HG02943 (cell line): ENCODE results near the gene PIM2.

ENCODE experiments used
- ATAC-seq: cut with Tn5 transposase; IDR thresholded peaks from one replicate; pipeline ENCODE4 v1.9.1; 2021; ENCODE audit warnings: mild to moderate bottlenecking, low read depth, moderate library complexity; ENCODE audit not compliant: unreplicated experiment

The PIM2 gene

DNA sequence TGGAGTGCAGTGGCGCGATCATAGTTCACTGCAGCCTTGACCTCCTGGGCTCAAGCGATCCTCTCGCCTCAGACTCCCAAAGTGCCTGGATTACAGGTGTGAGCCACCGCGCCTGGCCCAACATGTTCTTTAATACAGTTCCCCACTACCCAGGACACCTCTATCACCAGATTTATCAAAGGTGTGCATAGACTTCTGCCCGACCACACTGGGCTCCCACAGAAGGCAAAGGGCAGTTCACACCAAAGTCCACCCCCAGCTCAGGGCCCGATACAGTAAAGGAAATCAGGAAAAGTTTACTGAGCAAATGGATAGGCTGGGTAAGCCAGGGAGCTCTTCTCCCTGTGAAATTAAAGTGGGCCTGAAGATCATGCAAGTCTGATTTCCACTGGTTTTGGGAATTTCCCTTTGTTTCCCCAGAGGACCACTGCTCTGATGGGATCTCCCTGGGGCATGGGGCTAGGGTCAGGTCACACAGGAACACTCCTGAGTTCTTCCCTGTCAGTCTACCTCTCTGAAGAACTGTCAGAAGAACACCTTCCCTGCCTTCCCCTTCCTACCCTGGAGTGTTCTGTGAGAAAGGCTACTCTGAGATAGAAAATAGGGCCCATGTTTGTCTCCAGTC lies 17.7 kb upstream of the PIM2 start:
- ATAC-seq: no peak

DNA sequence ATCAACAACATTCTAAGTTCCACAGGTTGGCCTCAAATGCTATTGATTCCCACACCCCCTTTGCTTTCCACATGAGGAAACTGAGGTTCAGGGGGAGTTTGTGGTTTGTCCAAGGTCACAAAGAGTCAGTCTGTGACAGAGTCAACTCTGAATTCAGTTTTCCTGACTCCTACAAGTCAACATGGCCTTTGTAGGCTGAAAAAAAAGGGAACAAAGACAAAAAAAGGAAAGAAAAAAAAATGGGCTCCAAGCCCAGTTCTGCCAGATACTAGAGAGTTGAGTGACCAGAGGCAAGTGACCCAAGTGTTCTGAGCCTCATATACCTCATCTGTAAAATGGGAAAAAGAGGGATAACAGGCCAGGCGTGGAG lies 16.5 kb upstream of the PIM2 start:
- ATAC-seq: no peak

DNA sequence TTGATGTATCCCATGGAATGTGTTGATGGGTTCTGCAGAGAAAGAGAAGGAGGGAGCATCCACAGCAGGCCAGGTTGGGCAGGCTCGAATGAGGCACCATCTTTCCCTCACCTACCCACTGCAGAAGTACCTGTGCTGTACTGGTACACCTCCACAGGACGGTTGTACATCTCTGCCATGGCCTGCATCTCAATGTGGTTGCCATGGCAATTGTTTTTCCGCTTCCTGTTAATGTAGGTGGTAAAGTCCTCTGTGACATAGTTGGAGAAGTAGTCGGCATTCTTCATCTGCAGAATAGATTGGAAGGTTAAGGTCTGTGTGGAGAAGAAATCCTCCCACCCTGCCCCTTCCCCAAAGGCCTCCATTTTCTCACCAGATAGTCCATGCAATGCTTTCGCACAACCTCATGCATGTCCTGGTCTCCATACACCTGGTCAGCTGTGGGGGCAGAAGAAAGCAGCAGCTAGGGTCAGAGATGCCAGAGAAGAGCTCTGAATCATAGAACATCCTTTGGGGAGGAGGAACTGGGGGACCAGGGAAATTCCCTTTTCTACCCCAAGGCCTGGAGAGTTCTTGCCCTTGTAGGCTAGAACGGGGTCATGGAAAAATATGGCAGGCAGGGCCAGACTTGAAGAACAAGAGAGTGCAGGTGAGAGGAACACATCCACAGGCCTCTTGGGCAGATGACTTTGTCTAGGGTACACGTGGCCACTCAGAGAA lies 15.9 kb upstream of the PIM2 start:
- no peak for ATAC-seq

DNA sequence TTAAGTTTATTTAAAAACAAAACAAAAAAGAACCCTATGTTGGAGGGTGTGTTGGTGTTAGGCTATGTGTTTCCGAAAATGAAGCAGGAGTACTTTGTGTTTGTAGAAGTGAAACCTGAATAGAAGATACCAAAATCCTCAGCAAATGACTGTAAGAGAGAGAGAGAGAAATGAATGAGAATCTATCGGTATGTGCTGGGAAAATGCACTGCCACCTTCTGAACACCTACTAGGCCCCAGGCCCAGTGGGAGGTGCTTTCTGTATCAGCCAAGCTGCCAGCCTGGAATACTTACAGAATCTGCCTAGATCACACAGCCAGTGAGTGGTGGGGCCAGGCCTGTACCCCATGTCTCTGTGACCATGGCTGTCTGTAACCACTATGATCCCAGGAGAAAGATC lies 14.9 kb upstream of the PIM2 start:
- no peak for ATAC-seq

DNA sequence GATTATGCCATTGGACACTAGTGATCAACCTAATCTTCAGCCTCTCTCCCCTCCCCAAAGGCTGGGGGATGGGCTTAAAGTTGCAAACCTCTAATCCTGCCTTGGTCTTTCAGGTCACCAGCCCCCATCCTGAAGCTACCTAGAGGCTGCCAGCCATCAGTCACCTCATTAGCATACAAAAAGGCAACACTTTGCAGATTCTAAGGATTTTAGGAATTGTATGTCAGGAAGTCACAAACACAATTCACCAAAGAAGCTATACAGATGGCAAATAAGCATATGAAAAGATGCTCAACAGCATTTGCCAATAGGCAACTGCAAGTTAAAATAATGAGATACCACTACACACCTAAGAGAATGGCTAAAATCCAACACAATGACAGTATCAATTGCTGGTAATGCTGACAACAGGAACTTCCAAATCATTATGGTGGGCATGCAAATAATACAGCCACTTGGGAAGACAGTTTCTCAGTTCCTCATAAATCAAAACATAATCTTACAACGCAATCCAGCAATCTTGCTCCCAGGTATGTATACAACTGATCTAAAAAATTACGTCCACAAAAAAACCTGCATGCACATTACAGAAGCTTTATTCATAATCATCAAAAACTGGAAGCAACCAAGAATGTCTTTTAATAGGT lies 9.0 kb upstream of the PIM2 start:
- ATAC-seq: no peak

DNA sequence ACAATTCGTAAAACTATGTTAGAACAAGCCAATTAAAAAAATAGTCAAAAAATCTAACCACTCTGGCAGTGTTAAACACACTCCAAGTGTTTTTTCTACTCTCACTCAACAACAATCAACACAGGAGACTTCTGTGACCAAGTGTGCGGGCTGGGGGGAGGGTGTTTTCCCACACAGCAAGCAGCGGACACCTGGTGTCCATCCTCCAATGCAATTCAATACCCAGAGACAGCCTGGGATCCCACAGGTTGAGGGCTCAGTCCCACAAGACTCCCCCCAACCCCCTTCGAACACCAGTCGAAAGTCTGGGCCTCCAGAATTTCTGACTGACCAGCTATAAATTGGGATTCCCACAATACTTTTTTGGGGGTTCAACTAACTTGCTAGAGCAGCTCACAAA lies 8.3 kb upstream of the PIM2 start:
- no peak for ATAC-seq

DNA sequence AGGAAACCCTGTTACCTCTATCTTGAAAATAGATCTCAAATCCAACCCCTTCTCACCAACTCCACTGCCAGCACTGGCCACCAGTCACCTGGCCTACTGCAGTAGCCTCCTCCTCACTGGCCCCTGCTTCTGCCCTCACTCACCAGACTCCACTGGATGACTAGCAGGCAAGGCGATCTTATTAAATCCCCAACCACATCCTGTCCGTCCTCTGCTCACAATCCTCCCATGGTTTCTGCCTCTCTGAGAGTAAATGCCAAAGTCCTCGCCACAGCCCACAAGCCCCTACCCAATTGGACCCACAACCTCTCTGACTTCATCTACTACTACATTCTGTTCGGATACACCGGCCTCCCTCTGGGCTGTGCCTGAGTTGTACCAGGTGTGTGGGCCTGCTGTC lies 5.4 kb upstream of the PIM2 start:
- no peak for ATAC-seq

DNA sequence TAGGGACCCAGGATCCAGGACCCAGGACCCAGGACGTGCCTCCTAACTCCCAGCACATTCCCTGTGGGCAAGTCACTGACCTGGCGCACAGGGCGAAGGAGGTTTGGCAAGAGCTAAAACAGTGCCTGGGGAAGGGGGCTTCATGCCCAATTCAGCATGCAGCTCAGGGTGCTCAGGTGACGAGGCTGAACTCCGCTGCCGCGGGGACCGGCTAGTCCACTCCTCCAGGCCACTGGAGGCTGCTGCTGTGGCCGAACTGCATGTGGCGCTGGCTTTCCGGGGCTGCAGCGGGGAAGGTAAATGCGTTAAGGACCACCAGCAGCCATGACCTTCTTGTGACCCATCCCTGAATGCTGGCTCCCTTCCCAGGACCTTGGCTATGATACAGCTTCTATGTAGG lies 4.9 kb upstream of the PIM2 start:
- no peak for ATAC-seq

DNA sequence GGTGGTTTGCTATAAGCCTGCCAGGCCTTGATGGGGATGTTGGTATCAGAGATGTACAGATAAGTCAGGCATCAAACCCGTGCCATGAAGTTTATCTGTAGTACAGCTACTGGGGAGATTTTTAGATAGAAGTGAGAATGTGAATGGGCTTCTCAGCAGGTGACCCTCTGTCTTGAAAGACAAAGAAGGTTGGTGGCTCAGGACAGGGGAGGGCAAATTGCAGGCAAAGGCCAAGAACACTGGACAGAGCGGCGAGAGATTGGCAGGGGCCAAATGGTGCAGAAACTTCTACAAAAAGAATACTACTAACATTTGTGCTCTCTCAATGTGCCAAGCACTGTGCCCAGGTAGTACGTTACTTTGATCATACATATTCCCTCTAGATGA lies 1.9 kb upstream of the PIM2 start:
- no peak for ATAC-seq

DNA sequence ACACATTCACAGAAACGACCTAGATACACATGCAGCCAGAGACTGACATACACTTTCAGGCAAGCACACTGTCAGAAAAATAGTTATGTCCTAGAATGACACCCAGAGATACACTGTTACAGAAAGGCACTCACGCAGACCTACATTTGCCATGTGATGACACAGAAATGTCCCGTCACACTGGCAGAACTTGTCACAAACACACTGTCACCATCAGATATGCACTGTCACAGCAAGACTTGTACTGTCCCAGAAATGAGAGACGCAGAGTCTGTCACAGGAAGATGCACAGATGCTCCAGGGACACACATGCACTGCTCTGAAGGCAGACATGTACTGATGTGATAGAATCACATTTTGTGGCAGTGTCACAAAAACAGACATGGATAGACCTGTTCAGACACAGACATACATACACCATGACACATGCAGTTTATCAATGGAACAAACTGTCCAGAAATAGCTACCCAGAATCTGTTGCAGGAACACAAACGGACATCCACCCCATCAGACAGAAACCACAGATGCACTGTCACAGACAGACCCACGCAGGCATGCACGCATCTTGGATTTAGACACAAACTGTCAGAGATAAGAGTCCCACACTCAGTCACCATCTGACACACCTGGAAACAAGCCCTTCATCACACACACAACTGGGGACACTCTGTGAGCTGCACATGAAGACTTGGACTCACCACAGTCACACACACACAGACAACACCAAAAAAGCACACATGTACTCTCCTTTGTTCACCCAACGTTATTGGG lies 1.3 kb upstream of the PIM2 start:
- ATAC-seq: no peak

DNA sequence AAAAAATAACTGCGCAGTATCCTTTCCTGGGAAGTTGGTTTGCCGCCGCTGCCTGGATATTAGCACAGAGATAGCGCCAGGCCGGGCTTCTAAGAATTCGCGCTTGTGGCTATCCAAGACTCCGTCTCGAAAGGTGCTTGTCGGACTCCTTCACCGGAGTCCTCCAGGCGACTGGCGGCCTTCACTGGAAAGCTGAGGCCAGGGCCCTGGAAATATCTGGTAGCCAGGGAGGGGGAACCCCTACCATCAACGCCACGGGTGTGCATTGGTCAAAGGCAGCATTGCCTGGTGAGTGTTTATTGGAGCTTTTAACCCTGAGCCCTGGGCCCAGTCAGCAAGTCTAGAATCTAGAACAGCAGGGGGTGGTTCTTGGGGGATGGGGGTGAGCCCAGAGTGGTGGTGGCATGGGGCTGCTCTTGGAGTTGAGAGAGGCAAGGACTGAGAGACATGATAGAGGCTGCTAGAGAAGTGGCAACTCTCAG lies 577 bp upstream of the PIM2 start:
- no peak for ATAC-seq

DNA sequence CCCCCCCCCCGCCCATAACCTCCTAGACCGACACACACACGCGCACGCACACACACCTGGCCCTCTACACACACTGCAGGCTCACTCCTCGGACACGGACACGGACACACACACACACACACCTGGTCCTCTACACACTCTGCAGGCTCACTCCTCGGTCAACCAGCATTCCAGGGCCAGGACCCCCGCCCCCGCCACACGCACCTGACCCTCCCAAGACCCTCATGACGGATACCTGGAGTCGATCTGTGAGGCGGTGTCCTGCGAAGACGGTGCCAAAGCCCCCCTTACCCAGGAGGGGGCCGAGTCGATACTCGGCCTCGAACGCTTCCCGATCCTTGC lies 552 bp downstream of the PIM2 start:
- no peak for ATAC-seq

DNA sequence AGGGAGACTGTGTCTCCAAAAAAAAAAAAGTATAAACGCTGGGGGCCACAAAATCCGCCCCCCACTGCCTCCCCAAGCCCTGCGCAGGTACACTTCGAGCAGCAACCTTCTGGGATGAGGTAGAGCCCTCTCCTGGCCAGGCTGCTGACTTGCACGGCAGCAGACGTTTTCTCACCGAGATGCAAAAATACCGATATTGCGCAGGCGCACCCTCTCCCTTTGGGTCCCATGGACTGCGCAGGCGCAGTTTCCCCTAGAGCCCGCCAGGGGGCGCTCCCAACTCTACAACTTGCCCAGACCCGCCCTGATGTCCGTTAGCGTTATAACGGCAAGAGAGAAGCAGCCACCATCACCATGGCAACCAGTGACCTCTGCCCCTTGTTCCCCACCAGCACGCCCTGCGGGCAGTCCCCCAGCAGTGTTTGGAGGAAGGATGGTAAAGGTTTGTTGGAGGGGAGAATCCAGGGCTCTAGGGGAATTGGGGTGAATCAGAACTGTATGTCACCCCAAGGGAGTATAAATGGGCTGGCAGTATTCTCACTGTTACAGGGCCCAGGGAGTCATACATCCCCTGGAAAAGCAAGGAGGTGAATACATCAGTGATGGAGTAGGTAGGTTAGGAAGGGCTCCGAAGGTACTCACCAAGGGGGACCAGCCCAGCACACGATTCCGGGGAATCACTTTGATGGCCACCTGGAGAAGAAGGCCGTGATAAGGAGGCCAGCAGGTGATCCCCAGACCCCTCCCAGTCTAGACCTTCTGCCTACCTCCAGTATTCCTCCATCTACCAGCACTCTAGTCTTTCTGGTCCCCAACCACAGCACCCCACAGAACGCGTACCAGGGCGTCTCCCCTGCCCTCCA lies 1.5 kb downstream of the PIM2 start:
- peak; percentile 50 for ATAC-seq

DNA sequence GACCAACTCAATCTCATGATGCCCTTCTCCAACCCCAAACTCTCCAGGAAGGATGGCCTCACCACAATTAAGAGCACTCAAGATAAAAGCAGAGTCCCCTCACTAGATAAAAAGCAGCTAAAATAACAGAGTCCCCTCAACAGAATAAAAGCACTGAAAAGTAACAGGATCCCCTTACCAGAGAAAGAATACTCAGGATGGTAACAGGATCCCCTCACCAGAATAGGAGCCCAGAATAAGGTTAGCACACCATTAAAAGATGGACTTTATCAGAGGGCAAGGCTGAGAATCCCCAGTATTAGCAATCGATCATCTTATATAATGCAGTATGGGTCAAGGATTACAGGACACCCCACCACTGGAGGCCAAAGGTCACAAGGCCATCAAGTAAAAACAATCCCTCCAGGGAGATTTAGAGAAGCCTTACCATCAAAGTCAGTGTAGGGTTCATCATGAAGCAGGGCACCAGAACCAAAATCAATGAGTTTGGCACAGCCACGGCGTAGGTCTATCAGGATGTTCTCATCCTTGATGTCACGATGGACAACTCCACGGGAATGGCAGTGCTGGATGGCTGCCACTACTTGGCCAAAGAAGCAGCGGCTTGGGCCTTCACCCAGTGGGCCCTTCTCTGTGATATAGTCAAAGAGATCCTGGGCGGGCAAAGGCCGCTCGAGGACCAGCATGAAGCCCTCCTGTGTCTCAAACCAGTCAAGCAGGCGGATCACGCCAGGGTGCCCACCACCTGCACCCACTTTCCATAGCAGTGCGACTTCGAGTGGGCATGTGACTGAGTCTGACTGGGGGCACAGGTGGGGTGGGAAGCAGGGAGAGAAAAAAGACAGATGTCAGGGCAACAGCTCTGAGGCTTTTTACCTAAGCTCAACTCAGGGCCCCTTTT lies 4.0 kb downstream of the PIM2 start:
- no peak for ATAC-seq

DNA sequence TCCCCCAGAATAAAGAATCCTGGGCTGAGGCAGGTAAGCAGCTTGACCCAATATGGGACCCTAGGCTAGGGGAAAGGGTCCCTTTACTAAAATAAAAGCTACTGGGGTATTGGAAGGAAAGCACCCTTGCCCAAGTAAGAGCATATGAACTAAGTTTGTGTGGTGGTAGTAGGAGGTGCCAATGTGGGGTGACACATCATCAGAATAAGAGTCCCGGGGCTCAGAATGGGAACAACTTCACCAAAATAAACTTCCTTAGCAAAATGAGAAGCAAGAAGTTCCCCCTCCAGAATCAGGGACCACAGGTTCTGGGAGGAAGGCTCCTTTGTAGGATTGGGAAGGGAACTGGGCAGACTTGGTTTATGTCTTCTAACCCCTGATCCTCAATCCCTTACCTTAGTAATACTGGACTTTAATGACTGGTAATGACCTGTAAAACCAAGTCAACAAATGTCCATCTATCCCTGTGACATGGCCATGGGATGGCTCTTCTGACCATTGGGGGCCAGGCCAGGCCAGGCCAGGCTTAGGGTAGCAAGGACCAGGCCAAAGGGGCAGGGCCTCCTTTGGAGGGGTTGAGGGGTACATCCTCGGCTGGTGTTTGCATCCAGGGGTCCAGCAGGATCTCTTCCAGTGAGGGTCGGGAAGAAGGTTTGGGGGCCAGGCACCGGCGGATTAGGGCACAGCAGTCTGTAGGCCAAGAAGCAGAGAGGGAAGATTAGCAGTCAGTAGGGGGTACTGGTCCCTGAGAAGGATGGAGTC lies 5.0 kb downstream of the PIM2 start:
- ATAC-seq: no peak

DNA sequence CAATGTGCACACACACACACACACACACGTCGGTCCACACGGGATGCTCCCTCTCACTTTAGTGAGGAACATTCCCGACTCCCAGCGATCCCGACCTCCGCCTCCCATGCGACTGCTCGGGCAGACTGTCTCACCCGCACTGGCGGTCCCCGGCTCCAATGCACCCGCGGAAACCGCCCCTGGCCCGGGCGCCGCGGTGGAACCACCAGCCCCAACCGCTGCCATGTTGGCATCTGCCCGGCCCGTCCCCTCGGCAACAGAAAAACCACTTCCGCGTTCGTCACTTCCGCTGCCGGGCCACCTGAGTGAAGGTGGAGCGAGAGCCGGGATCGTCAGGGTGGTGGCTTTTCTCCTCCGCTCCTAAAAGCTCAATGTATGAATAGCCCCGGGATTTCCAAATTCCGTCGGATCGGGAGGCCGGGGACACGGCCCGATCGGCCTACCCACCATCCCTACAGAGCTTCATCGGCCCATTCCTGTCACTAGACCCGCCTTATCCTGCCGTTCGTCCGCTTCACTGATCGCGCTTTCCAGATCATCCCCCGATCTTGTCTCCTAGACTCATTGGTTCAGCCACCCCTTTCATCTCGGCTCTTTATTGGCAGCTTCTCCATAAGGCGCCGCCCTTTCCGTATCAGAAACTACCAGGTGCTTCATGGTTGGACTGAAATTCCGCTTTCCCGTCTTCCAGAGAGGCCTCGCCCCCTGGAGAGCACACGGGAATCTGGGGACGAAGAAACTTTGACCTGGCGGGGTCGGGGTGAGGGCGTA lies 7.2 kb downstream of the PIM2 start, which contains the start of gene SLC35A2:
Gene SLC35A2, minus strand, starts transcription at position 235 of the 771 bp plus-strand sequence. Its CDS starts 10 bp downstream, at position 225.
- ATAC-seq: no peak

DNA sequence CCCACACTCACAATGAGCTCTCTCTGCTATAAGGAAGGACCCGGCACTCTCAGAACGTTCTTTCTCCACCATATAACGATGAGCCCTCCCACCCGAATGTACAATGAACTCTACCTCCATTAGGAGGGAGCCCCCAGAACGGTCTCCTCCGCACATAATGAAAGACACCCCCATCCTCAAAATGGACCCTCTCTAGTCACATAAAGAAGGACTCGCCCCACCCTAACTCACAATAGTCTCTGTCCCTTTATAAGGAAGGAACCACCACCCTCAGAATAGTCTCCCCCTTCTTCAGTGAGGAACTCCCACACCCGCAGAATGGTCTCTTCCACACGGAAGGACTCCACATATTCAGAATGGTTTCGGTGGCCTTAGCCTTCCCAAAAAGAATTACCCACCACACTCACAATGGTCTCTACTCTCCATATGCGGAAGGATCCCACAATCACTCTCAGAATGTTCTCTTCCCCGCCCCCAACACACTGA lies 7.9 kb downstream of the PIM2 start:
- ATAC-seq: no peak
